Endothelial cell of umbilical vein (primary cell): Measurements from ENCODE around the gene TNS1. TPM values are rescaled to one million over a fixed set of nuclear protein-coding genes. Genes with fewer than 3 reads are reported as not detected.

ENCODE experiments used
- BruUV-seq: library from RNA; stranded (reverse); fragments of 400-500 nt; replicated peaks from 2 replicates; lab custom pipeline; 2021; lab: Mats Ljungman, UMichigan
- CTCF ChIA-PET: fragments of 300-600, 350-600 bp; sonication (Branson Sonifier 250); formaldehyde crosslinking; loops from one replicate; lab custom pipeline; 2021; ENCODE audit warnings: antibody characterized with exemption, inconsistent platforms; lab: Charles Lee
- POLR2A ChIA-PET: fragments of 300-600, 350-600 bp; sonication (Branson Sonifier 250); formaldehyde crosslinking; loops from one replicate; lab custom pipeline; 2021; ENCODE audit warnings: antibody characterized with exemption, inconsistent platforms; lab: Charles Lee
- DNase-seq: peaks from one replicate; pipeline ENCODE4 v3.0.0-alpha.2; 2011; ENCODE audit warnings: low read depth, low spot score
- FAIRE-seq: peaks from 2 replicates; lab custom pipeline; 2011; peaks lifted over from hg19 to GRCh38; lab: Jason Lieb, UNC
- H2AFZ ChIP-seq: 2 replicates; pipeline ENCODE4 v1.6.0; 2012; ENCODE audit warnings: low read depth, low read length, control low read depth, inconsistent platforms
- H3K27ac ChIP-seq: 2 replicates; pipeline ENCODE4 v1.5.1; 2011; ENCODE audit warnings: low read depth, mild to moderate bottlenecking, control low read depth, low read length, moderate library complexity; ENCODE audit not compliant: insufficient read depth
- H3K27me3 ChIP-seq, 2 experiments: 2 replicates each; pipeline versions ENCODE4 v1.6.0 to v1.6.1; 2011; ENCODE audit warnings: low read length in 2 of 2, mixed read lengths in 1 of 2; ENCODE audit not compliant: control insufficient read depth in 2 of 2, insufficient read depth in 2 of 2
- H3K36me3 ChIP-seq, 2 experiments: 2 replicates in 1 of 2; 3 replicates in 1 of 2; pipeline ENCODE4 v1.5.1; 2011; ENCODE audit warnings: low read length in 2 of 2, mild to moderate bottlenecking in 1 of 2, moderate library complexity in 1 of 2; ENCODE audit not compliant: control insufficient read depth in 2 of 2, insufficient read depth in 2 of 2; ENCODE audit errors: extremely low read depth in 1 of 2
- H3K4me1 ChIP-seq: 3 replicates; pipeline ENCODE4 v1.5.1; 2011; ENCODE audit warnings: mild to moderate bottlenecking, low read length; ENCODE audit not compliant: control insufficient read depth, insufficient read depth; ENCODE audit errors: extremely low read depth
- H3K4me2 ChIP-seq: 2 replicates; pipeline ENCODE4 v1.6.1; 2011; ENCODE audit warnings: low read length, control low read depth, mixed read lengths; ENCODE audit not compliant: insufficient read depth
- H3K4me3 ChIP-seq, 3 experiments: fragments of 200-600 bp in 1 of 3; sonication (generic), shearing (Covaris generic) in 1 of 3; replicated peaks in 1 of 3; 2 replicates each; pipeline ENCODE4 v1.5.1; 2011 to 2016; ENCODE audit warnings: control low read depth in 3 of 3, low read length in 3 of 3, mild to moderate bottlenecking in 2 of 3, inconsistent platforms in 1 of 3, low read depth in 1 of 3, moderate library complexity in 1 of 3; ENCODE audit not compliant: insufficient read depth in 1 of 3
- H3K79me2 ChIP-seq: 2 replicates; pipeline ENCODE4 v1.6.0; 2012; ENCODE audit warnings: low read length, inconsistent platforms; ENCODE audit not compliant: control insufficient read depth, insufficient read depth
- H3K9ac ChIP-seq: replicated peaks from 2 replicates; pipeline ENCODE3; 2011; ENCODE audit warnings: low read length, control low read depth; ENCODE audit not compliant: insufficient read depth; ENCODE audit errors: extremely low read depth
- H3K9me1 ChIP-seq: replicated peaks from 3 replicates; pipeline ENCODE4 v1.6.0; 2011; ENCODE audit warnings: mild to moderate bottlenecking, low read length; ENCODE audit not compliant: control insufficient read depth, insufficient read depth; ENCODE audit errors: extremely low read depth
- H3K9me3 ChIP-seq: replicated peaks from 2 replicates; pipeline ENCODE4 v1.5.1; 2012; ENCODE audit warnings: low read length, inconsistent platforms; ENCODE audit not compliant: control insufficient read depth, insufficient read depth
- H4K20me1 ChIP-seq: replicated peaks from 2 replicates; pipeline ENCODE3; 2011; ENCODE audit warnings: mild to moderate bottlenecking, low read length; ENCODE audit not compliant: control insufficient read depth, insufficient read depth; ENCODE audit errors: extremely low read depth
- EZH2 ChIP-seq: IDR thresholded peaks from 2 replicates; pipeline ENCODE4 v1.6.1; 2012; ENCODE audit warnings: borderline replicate concordance, low read depth, mild to moderate bottlenecking, moderate library complexity, low read length, inconsistent platforms; ENCODE audit not compliant: severe bottlenecking
- FOS ChIP-seq: IDR thresholded peaks from 2 replicates; pipeline ENCODE4 v1.6.1; 2011; ENCODE audit warnings: mild to moderate bottlenecking, low read length, moderate library complexity, borderline replicate concordance; ENCODE audit not compliant: insufficient read depth
- JUN ChIP-seq: IDR thresholded peaks from 2 replicates; pipeline ENCODE4 v1.6.1; 2011; ENCODE audit warnings: borderline replicate concordance, low read depth; ENCODE audit not compliant: insufficient read length, insufficient read depth
- POLR2AphosphoS5 ChIP-seq: IDR thresholded peaks from 2 replicates; pipeline ENCODE4 v1.6.1; 2012; ENCODE audit warnings: low read depth, mild to moderate bottlenecking, control low read depth, low read length, moderate library complexity; ENCODE audit not compliant: insufficient read depth
- dilution Hi-C: fragments of 300-500 bp; cut with MboI; formaldehyde crosslinking; loops from one replicate; pipeline ENCODE4 v1.15.0; 2019; ENCODE audit warnings: low sequenced_read_pairs; ENCODE audit not compliant: extremely low pct_ligation_motif_present
- intact Hi-C: fragments of 100-400 bp; cut with micrococcal nuclease; formaldehyde crosslinking; loops from one replicate; pipeline ENCODE4 v1.10.0; 2022
- polyA plus RNA-seq, 4 experiments: library from polyadenylated mRNA; depleted of rRNA in 3 of 4; stranded (reverse) in 3 of 4; unstranded in 1 of 4; fragments of >200 nt; gene quantifications; 2 replicates each; pipeline versions ENCODE4 v1.2.1 to v1.2.3, GENCODE V29; 2011 to 2012; ENCODE audit warnings: missing spikeins in 1 of 4
- total RNA-seq: library from RNA; stranded (reverse); gene quantifications from 2 replicates; pipeline ENCODE4 v1.2.3, GENCODE V29; 2021
- TF ChIP-seq, protein P1 (sequence below): IDR thresholded peaks from 2 replicates; pipeline ENCODE4 v1.6.1; 2011; ENCODE audit not compliant: insufficient read depth, insufficient read length

Gene TNS1
- total and polyA plus RNA-seq, 2 donors (not counting 3 experiments of a cell fraction or from before 2014, with no cell fraction given): 11.0 to 52.1 TPM

DNA sequence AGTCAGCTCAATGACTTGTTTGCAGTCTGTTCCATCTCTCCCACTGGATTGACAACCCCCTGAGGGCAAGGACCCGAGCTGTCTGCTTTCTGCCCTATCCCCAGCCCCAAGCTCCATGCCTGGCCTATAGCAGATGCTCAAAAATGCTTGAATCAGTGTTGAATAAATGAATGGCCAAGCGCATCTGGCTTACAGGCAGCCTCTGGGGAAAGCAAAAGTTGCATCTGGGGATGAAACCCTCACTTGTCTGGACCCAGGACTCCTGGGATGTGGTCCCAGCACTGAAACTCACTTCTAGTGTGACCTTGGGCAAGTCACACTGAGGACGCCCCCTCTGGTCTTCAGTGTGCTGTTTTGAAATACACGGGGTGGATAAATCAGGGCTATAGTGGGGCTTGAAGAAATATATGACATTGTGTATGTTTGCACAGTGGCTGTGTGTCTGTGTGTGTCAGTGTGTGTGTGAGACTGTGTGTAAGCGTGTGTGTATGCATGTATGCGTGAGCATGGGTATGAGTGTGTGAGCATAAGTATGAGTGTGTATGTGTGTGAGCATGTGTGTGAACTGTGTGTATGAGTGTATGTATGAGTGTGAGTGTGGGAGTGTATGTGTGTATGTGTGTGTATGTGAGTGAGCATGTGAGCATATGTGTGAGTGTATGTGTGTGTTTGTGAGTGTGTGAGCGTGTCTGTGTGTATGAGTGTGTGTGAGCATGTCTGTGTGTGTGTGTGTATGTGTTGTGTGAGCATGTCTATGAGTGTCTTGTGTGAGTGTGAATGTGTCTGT, 27.8 kb upstream of the TNS1 start:
- Histone ChIP-seq H3K4me1 (no peaks in the 10 kb centered on the region), H3K27ac (no peak overlapping the region), H3K9ac (no peak overlapping the region), H3K27me3 (peaks cover 13 to 23% of the 10 kb centered on the region in 2 experiments), H3K79me2 (no peaks in the 10 kb centered on the region), H3K4me3 (no peak overlapping the region), H3K36me3 (no peaks in the 10 kb centered on the region), H3K9me3 (no peaks in the 10 kb centered on the region), H3K9me1 (no peaks in the 10 kb centered on the region), H2AFZ (no peak overlapping the region), H4K20me1 (no peaks in the 10 kb centered on the region), H3K4me2 (no peak overlapping the region)
- POLR2A ChIA-PET: no interaction called here
- intact Hi-C loops: no loop called here
- TF ChIP-seq POLR2AphosphoS5: no peak
- TF ChIP-seq FOS: no peak
- no peak for TF ChIP-seq EZH2
- TF ChIP-seq, protein P1, sequence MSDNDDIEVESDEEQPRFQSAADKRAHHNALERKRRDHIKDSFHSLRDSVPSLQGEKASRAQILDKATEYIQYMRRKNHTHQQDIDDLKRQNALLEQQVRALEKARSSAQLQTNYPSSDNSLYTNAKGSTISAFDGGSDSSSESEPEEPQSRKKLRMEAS: no peak
- no peak for TF ChIP-seq JUN
- dilution Hi-C loops: no loop called here
- FAIRE-seq (no peak), DNase-seq (no peak)
- CTCF ChIA-PET: interaction anchor here (1.0 to 7.8 kb wide), 3 partner anchors 36 to 242 kb away, joined by 3 to 341 read pairs (median 4); no protein-coding TSS in a partner anchor
- no TSS peak for BruUV-seq
